Activated T-helper 2 cell treated with anti-CD3 and anti-CD28 coated beads, Interferon-gamma antibody, Interleukin-2, Interleukin-4, amounts not matched to agents 10 μg/mL and 5 μg/mL and 100 μg/mL, durations not matched to agents 14 hours and 24 hours and 36 hours (primary cell): Measurements from ENCODE around the gene RRP9. TPM values are rescaled to one million over a fixed set of nuclear protein-coding genes. Genes with fewer than 3 reads are reported as not detected.

Source experiments
- DNase-seq: peaks from one replicate; pipeline ENCODE4 v3.0.0; 2021; ENCODE audit warnings: low spot score
- H3K27ac Mint-ChIP-seq: one replicate; pipeline ENCODE4 v1.8.0; 2021; ENCODE audit warnings: mixed read lengths
- H3K27me3 Mint-ChIP-seq: one replicate; pipeline ENCODE4 v1.8.0; 2021; ENCODE audit warnings: low read depth, mixed read lengths
- H3K36me3 Mint-ChIP-seq: one replicate; pipeline ENCODE4 v1.8.0; 2021; ENCODE audit warnings: low read depth, mixed read lengths
- H3K4me1 Mint-ChIP-seq: one replicate; pipeline ENCODE4 v1.8.0; 2021; ENCODE audit warnings: low read depth, mixed read lengths
- H3K4me3 Mint-ChIP-seq: one replicate; pipeline ENCODE4 v1.8.0; 2021; ENCODE audit warnings: low read depth, mild to moderate bottlenecking, moderate library complexity, mixed read lengths
- H3K9me3 Mint-ChIP-seq: one replicate; pipeline ENCODE4 v1.8.0; 2021; ENCODE audit warnings: mixed read lengths
- intact Hi-C: fragments of 100-400 bp; cut with micrococcal nuclease; formaldehyde crosslinking; loops from one replicate; pipeline ENCODE4 v1.15.1; 2023
- total RNA-seq: library from RNA; stranded (reverse); gene quantifications from 2 replicates; pipeline ENCODE4 v1.2.3, GENCODE V29; 2022

Gene RRP9
- total RNA-seq, 1 donor from 2014 or later: 57.5 TPM

DNA sequence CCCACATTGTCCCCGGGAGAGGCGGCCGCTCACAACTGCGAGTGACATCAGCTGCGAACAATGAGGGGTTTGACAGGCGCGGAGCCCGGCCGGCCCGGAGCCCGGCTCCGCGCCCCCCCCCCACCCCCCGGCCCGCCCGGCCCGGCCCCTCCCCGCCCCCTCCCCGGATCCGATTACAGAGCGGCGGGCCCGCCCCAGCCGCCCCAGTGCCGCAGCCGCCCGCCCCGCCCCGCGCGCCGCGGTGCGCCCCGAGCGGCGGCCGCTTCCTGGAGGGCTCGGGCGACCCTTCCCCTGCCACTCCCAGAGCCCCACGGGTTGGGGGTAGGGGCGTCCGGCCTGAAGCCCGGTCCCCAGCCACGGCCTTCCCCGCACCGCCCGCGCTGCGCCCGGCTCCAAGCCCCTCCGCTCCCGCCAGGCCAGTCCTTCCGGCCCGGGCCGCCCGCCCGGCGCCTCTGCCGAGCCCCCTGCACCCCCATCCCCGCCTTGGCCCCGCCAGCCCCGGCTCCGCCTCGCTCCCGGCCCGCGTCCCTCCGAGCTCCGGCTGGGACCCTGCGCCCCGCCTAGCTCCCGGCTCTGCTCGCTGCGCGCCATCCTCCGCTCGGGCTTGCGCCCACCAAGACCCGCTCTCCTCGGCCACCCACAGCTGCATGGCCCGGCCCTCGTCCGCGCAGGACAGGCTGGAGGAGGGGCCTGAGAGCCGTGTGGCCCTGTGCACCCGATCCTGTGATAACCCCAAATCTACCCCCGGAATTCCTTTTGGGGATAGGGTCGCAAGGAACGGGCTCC lies 25.9 kb upstream of the RRP9 start, which contains the start of gene PCBP4:
Gene PCBP4, minus strand, starts transcription at position 71 of the 786 bp plus-strand sequence. CDS start 6,214 bp downstream, outside the sequence.
- Mint-ChIP-seq H3K4me1 (peaks cover 5% of the 10 kb centered on the region), H3K9me3 (no peaks in the 10 kb centered on the region)
- intact Hi-C loops: no loop called here

DNA sequence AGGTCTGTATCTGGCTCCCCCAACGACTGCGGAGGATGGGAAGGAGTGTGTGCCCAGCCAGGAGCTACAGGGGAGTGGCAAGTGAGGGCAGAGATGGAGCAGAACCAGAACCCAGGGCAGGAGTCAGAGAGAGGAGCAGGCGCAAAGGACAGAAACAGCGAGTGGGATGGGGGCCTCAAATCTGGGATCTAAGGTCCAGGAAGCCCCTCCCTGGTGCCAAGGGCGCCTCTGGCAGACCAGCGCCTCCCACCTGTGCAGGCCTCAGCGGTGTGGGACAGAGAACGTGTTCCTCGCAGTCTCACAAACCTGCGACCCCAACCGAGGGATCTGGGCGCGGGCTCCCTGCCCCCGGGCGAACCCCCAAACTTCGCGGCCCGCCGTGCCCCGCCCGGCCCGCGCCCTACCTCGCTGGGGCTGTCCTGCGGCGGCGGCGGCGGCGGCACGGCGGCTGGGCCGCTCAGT lies 25.2 kb upstream of the RRP9 start:
- Mint-ChIP-seq H3K4me3 (peak overlapping the region; percentile 81), H3K27me3 (no peaks in the 10 kb centered on the region), H3K27ac (peak overlapping the region; percentile 64), H3K36me3 (peaks cover 6% of the 10 kb centered on the region), H3K9me3 (no peaks in the 10 kb centered on the region), H3K4me1 (peaks cover 5% of the 10 kb centered on the region)
- intact Hi-C loops: no loop called here
- no peak for DNase-seq

More for the DNA sequence above, 25.9 kb upstream of the RRP9 start, which contains the start of gene PCBP4:
- H3K4me3 Mint-ChIP-seq: peak within 1 kb of the TSS; percentile 85
- H3K27me3 Mint-ChIP-seq: no peaks in the 10 kb centered on the region
- DNase-seq: no peak
- peak within 1 kb of the TSS; percentile 64 for H3K27ac Mint-ChIP-seq
- H3K36me3 Mint-ChIP-seq: peaks cover 6% of the 10 kb centered on the region

DNA sequence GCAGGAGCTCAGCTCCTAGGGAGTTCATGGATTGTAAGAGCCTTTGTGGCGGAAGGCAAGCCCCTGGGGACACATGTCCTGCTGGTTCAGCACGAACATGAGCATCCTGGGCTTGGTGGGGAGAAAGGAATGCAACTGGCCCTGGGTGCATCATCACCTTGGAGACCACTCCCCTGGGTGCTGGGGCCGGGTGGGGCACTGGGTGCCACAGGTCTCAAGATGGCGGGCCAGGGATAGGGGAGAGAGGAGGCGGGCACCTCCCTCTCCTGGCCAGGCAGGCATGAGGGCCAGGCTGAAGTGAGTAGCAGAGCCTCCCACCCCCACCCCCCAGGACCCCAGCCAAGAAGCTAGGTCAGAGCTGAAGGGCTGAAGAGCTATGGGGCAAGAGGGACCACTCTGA lies 24.8 kb upstream of the RRP9 start:
- peaks cover 6% of the 10 kb centered on the region for H3K36me3 Mint-ChIP-seq
- H3K4me3 Mint-ChIP-seq: peak overlapping the region; percentile 81
- peak overlapping the region; percentile 64 for H3K27ac Mint-ChIP-seq
- H3K4me1 Mint-ChIP-seq: peaks cover 5% of the 10 kb centered on the region
- intact Hi-C loops: no loop called here
- peaks cover 2% of the 10 kb centered on the region for H3K27me3 Mint-ChIP-seq
- no peak for DNase-seq
- no peaks in the 10 kb centered on the region for H3K9me3 Mint-ChIP-seq

DNA sequence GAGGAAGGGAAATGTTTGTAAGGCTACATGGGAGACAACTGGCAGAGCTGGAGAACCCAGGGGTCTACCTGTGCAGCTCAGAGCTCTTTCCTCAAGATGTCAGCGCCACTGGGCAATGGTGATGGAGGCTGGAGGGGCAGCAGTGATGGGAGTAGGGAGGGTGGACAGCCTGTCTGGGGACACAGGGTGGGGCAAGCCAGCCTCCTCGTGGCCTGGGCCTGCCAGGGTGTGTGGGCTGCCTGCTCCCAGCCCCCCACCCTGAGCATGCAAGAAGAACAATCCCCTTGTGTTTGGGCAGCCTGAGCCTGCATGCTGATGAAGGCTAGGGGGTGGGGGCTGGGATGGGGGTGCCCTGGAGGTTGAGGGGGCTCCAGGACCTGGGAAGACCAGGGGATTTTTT lies 24.3 kb upstream of the RRP9 start:
- Mint-ChIP-seq H3K4me1 (peaks cover 5% of the 10 kb centered on the region), H3K27me3 (peaks cover 2% of the 10 kb centered on the region), H3K27ac (no peak overlapping the region), H3K36me3 (peaks cover 4% of the 10 kb centered on the region), H3K9me3 (no peaks in the 10 kb centered on the region), H3K4me3 (peak overlapping the region; percentile 81)
- DNase-seq: no peak
- intact Hi-C loops: no loop called here

DNA sequence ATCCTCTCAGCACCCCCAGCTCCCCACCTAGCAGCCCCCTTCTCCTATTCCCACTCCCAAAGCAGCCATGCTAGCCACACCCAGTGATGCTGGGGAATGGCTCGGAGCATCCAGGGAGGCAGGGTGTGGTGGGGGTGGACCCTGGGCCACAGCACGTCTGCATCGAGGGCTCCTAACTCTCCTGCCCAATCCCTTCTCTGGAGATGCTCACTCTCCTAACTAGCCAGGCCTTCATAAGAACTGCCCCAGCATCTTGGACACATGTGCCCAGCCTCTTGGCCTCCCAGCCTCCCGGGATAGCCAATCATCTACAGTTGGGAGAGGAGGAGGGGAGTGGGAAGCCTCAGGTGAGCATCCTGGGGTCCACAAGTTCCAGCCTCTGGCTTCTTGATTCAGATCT lies 22.8 kb upstream of the RRP9 start:
- H3K36me3 Mint-ChIP-seq: peaks cover 4% of the 10 kb centered on the region
- H3K27ac Mint-ChIP-seq: no peak overlapping the region
- intact Hi-C loops: no loop called here
- no peaks in the 10 kb centered on the region for H3K9me3 Mint-ChIP-seq
- no peak for DNase-seq
- H3K4me3 Mint-ChIP-seq: no peak overlapping the region
- peaks cover 2% of the 10 kb centered on the region for H3K27me3 Mint-ChIP-seq
- peaks cover 5% of the 10 kb centered on the region for H3K4me1 Mint-ChIP-seq

DNA sequence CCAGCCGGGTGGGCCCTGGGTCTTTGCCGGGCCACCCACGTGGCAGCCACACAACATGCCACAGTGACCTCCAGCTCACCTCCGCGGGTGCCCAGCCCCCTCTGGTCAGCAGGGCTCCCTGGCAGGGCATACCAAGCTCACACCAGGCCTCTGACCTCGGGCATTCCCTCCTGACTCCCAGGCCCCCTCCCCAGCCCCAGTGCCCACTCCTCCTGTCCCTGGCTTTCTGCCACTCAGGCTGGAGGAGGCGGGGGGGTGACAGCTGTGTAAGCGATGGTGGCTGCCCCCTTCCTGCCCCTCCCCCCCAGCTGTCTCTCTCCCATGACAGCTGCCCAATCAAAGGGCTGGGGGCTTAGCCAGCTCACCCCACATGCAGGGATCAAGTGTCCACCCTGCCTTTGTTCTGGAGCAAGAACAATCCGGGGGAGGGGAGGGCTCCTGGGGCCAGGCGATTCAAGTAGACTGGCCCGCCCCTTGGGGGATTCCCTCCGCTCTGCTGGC lies 22.3 kb upstream of the RRP9 start:
- Mint-ChIP-seq H3K36me3 (peaks cover under 1% of the 10 kb centered on the region), H3K4me3 (no peak overlapping the region), H3K27ac (no peak overlapping the region), H3K4me1 (peaks cover 3% of the 10 kb centered on the region), H3K27me3 (peaks cover 2% of the 10 kb centered on the region), H3K9me3 (no peaks in the 10 kb centered on the region)
- no peak for DNase-seq
- intact Hi-C loops: no loop called here

DNA sequence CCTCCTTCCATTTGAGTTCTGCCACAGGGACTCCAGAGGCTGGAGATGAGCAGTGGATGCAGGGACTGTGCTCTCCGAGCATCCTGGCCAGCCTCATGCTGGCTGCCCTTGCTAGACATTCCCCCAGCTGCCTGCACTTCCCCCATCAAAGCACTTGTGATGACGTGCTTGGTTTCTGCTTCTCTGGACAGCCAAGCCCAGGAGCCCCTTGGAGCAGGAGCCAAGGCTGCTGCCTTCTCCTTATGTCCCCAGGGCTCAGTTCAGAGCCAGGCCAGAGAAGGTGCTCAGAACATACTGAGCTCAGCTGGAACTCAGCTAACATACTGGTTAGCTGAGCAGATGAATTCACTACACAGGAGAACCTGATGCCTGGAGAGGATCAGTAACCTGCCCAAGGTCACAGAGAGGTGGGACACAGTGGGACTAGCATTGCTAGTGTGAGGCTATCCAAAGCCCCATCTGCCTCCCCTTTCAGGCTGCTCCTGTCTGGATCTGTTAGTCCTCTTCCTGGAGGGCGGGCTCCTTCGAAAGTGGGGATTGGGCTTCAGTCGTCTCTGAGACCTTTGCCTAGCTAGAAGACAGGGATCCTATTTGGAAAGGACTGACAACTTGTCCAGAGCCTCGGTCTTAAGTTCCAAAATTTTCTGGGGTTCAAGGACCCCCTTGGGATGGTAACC lies 21.3 kb upstream of the RRP9 start:
- Mint-ChIP-seq H3K27me3 (peaks cover 2% of the 10 kb centered on the region), H3K27ac (no peak overlapping the region), H3K4me1 (peaks cover 2% of the 10 kb centered on the region), H3K36me3 (no peaks in the 10 kb centered on the region), H3K9me3 (no peaks in the 10 kb centered on the region), H3K4me3 (no peak overlapping the region)
- DNase-seq: no peak
- intact Hi-C loops: no loop called here

DNA sequence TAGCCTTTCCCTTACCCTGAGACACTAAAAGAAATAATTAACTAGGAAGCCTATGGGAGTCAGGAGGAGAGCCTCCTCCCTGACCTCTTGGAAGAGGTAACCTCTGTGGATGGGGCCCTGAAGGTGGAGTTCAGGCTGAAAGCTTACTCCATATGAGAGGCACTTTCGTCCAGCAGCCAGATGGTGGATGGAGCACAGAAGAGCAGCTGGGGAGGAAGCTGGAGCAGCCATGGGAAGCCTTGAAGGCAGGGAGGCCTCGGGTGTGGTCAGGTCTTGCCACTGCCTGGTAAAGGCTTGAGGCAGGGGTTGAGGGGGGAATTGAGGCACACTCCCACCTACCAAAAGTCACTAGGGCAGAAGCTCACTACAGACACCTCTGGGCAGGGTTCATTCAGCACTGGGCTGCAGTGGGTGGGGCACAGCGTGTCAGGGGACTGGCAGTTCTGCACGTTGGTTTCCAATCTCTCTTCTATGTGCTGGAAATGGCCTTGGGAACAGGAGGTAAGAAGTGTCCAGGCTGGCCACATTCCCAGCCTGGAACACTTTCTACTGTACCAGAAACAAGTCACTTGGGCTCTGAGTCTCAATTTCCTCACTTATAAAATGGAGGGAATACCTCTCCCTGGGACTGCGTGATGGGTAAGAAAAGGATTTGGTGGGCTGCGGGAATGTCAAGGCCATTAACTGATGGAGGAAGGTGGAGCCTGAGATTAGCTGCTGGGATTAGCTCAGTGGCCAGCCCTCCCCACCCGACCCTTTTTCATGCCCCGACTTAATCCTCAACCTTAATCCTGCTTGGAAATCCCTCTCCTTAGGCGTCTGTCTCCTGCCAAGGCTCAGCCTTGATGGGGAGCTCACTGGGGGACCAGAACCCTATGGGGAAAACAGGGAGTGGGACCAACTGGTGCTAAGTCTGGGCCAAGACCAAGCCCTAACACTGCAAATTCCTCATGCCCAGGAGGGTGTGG lies 20.2 kb upstream of the RRP9 start:
- DNase-seq: no peak
- Mint-ChIP-seq H3K27me3 (peaks cover 2% of the 10 kb centered on the region), H3K9me3 (no peaks in the 10 kb centered on the region), H3K27ac (no peak overlapping the region), H3K36me3 (no peaks in the 10 kb centered on the region), H3K4me1 (peaks cover 2% of the 10 kb centered on the region), H3K4me3 (no peak overlapping the region)
- intact Hi-C loops: no loop called here

DNA sequence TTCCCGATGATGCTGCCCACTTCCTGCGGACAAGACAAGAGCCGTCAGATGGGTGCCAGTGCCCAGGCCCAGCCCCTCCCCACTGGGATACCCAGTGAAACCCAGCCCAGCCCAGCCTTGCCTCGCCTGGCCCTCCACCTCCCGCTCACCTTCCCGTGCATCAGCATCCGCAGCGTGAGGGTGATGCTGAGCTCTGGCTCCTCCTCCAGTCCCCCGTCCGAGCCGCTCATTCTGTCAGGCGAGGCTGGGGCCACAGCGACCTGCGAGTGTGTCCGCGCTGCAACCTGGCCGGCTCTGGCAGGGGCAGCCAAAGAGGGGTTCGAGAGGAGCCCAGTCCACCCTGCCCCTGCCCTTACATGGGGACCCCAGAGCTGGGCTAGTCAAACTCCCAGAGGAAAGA lies 19.3 kb upstream of the RRP9 start:
- no peaks in the 10 kb centered on the region for H3K4me1 Mint-ChIP-seq
- H3K4me3 Mint-ChIP-seq: no peak overlapping the region
- no peaks in the 10 kb centered on the region for H3K9me3 Mint-ChIP-seq
- no peaks in the 10 kb centered on the region for H3K36me3 Mint-ChIP-seq
- H3K27me3 Mint-ChIP-seq: peaks cover 7% of the 10 kb centered on the region
- intact Hi-C loops: no loop called here
- DNase-seq: no peak
- no peak overlapping the region for H3K27ac Mint-ChIP-seq

DNA sequence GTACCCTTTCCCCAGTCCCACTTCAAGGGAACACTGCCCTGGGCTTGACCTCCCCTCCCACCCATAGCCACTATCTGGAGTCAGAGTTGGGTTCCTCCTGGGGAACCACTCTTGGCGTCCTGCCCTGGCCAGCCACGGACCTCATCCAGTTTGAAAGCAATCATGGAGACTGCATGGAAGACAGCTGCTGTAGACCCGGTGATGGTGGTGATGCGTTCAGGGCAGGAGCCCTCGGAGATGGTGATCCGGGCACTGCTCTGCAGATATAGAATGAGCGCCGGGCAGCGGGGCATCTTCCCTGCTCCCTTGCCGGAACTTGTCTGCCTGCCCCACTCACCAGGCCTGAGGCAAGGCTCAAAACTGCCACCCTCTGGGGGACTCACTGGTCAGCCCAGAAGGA lies 18.7 kb upstream of the RRP9 start:
- Mint-ChIP-seq H3K27ac (no peak overlapping the region), H3K36me3 (no peaks in the 10 kb centered on the region), H3K4me3 (no peak overlapping the region), H3K4me1 (no peaks in the 10 kb centered on the region), H3K9me3 (no peaks in the 10 kb centered on the region), H3K27me3 (peaks cover 7% of the 10 kb centered on the region)
- intact Hi-C loops: no loop called here
- DNase-seq: no peak

DNA sequence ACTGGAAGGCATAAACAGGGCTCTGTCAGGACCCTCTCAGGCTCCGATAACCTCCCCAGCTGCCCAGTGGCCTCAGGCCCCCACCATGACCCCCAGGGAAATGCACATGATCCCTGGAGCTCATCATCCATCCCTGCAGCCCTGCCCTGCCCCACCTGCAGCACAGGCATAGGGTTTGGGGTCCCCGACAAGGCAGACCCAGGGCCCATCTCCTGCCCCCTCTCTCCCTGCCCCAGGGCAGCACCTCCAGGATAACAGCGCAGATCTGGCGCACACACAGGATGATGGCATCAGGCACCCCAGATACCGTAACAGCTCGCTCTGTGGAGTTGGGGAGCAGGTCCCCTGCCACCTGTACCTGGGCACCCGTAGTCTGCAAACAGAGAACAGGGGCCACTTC lies 17.9 kb upstream of the RRP9 start:
- DNase-seq: no peak
- H3K27ac Mint-ChIP-seq: no peak overlapping the region
- H3K4me3 Mint-ChIP-seq: no peak overlapping the region
- no peaks in the 10 kb centered on the region for H3K36me3 Mint-ChIP-seq
- no peaks in the 10 kb centered on the region for H3K9me3 Mint-ChIP-seq
- peaks cover 14% of the 10 kb centered on the region for H3K27me3 Mint-ChIP-seq
- intact Hi-C loops: no loop called here
- H3K4me1 Mint-ChIP-seq: no peaks in the 10 kb centered on the region
